C4-2B (cell line): ENCODE results near the gene USP34.

Source experiments
- ZFX ChIP-seq: fragments of 450-650 bp; IDR thresholded peaks from 2 replicates; pipeline ENCODE4 v1.6.1; 2017
- TF ChIP-seq, protein P1 (sequence below): fragments of 450-650 bp; conservative IDR thresholded peaks from 2 replicates; pipeline ENCODE4 v1.5.1; 2017; ENCODE audit warnings: mild to moderate bottlenecking

DNA sequence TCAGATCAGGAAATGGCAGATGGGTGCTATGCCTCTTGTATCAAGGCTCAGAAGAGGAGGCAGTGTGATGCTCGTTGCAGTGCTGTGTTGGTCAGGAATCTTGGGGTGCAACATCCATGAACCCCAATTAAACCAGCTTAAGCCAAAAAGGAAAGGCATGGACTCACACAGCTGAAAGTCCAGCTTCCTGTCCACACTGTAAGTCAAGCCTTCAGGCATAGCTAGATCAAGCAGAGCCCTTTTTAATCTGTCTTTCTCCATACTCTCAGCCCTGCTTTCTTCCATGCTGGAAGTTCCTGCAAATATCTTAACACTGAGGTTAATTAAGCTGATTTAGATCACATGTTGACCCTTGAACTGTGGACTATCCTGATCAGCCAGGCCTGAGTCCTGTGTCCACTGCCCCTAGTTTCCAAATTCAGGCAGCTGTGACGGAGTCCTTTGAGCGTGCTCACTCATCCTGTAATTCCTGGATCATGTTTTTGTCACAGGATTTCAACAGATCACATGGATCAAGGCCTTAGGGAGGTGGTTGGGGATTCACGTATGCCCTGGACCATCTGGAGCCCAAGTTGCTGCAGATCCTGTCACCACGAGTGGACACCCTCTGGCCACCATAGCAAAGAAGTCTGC is 313.4 kb downstream of the USP34 start:
- TF ChIP-seq, protein P1, sequence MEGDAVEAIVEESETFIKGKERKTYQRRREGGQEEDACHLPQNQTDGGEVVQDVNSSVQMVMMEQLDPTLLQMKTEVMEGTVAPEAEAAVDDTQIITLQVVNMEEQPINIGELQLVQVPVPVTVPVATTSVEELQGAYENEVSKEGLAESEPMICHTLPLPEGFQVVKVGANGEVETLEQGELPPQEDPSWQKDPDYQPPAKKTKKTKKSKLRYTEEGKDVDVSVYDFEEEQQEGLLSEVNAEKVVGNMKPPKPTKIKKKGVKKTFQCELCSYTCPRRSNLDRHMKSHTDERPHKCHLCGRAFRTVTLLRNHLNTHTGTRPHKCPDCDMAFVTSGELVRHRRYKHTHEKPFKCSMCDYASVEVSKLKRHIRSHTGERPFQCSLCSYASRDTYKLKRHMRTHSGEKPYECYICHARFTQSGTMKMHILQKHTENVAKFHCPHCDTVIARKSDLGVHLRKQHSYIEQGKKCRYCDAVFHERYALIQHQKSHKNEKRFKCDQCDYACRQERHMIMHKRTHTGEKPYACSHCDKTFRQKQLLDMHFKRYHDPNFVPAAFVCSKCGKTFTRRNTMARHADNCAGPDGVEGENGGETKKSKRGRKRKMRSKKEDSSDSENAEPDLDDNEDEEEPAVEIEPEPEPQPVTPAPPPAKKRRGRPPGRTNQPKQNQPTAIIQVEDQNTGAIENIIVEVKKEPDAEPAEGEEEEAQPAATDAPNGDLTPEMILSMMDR, result no peak
- no peak for TF ChIP-seq ZFX
